Measurements from ENCODE around the gene NRARP. TPM values are rescaled to one million over a fixed set of nuclear protein-coding genes. Genes with fewer than 3 reads are reported as not detected.

Gene NRARP
- total and polyA plus RNA-seq, 10 of the 15 experiments (the other 5 are each of a cell fraction or from before 2014, with no cell fraction given), result 0.06 to 9.2 (median 2.2) TPM; not detected in 2

- no peak for TF ChIP-seq ZNF24 (IDR thresholded peaks at IDR 0.05)
- peak; percentile 73 for TF ChIP-seq MXI1 (IDR thresholded peaks at IDR 0.05; ENCODE audit: low read depth, low read length)
- TF ChIP-seq TAF1 (IDR thresholded peaks at IDR 0.05; ENCODE audit: borderline replicate concordance, low read depth, low read length), result 0 out of 2 replicates have a peak, but pooled peaks have one; percentile 20
- peak; percentile 16 for TF ChIP-seq E4F1 (IDR thresholded peaks at IDR 0.05; ENCODE audit: borderline replicate concordance, partially characterized antibody)
- TF ChIP-seq POU2F2 (IDR thresholded peaks at IDR 0.05; ENCODE audit: borderline replicate concordance, low read depth, low read length), result no peak; the same call in 2 of the 3 replicates
- TF ChIP-seq ZBTB4 (CRISPR knock-in tag; IDR thresholded peaks at IDR 0.05), result no peak
- no peak; the same call in 1 of the 2 replicates for TF ChIP-seq GABPA (IDR thresholded peaks at IDR 0.05; ENCODE audit: low read depth)
- peak; percentile 70; the same call in 1 of the 2 replicates for TF ChIP-seq SPI1 (IDR thresholded peaks at IDR 0.05; ENCODE audit: borderline replicate concordance, insufficient read depth, low read depth, low read length)
- peak; percentile 26; the same call in 1 of the 2 replicates for TF ChIP-seq PKNOX1 (IDR thresholded peaks at IDR 0.05)
- no peak for TF ChIP-seq HDGF (IDR thresholded peaks at IDR 0.05)
Measured at GRCh38 chr9:137277329-137278041, 24.6 kb downstream of the NRARP start, which contains the start of gene TOR4A (continued).

Measured in GM12878 (cell line).